Thymus (tissue), 11 donors: Measurements from ENCODE around the gene KBTBD7. TPM values are rescaled to one million over a fixed set of nuclear protein-coding genes. Genes with fewer than 3 reads are reported as not detected.

Experiments
- DNase-seq, 9 donors: peaks; one replicate each; pipeline ENCODE4 v3.0.0-alpha.2; 2013; ENCODE audit warnings: low spot score in 9 of 9, low read depth in 6 of 9, missing footprints in 1 of 9
- H3K27ac ChIP-seq, 2 donors: one replicate each; pipeline ENCODE4 v1.5.1; 2013; ENCODE audit warnings: control low read depth in 1 of 2, low read depth in 1 of 2, low read length in 1 of 2, mild to moderate bottlenecking in 1 of 2, moderate library complexity in 1 of 2
- H3K27me3 ChIP-seq, 2 donors: one replicate each; pipeline ENCODE4 v1.5.1; 2013; ENCODE audit warnings: low read length in 1 of 2; ENCODE audit not compliant: control insufficient read depth in 2 of 2, insufficient read depth in 1 of 2
- H3K36me3 ChIP-seq, 2 donors: one replicate each; pipeline ENCODE4 v1.5.1; 2013; ENCODE audit warnings: low read length in 1 of 2, mild to moderate bottlenecking in 1 of 2, moderate library complexity in 1 of 2; ENCODE audit not compliant: control insufficient read depth in 2 of 2, insufficient read depth in 2 of 2
- H3K4me1 ChIP-seq, 2 donors: one replicate each; pipeline ENCODE4 v1.5.1; 2013; ENCODE audit warnings: low read length in 2 of 2; ENCODE audit not compliant: control insufficient read depth in 2 of 2, insufficient read depth in 2 of 2
- H3K4me3 ChIP-seq, 2 donors: one replicate each; pipeline ENCODE4 v1.5.1; 2013; ENCODE audit warnings: low read length in 2 of 2, control low read depth in 1 of 2, mild to moderate bottlenecking in 1 of 2
- H3K9me3 ChIP-seq, 2 donors: one replicate each; pipeline ENCODE4 v1.5.1; 2013; ENCODE audit warnings: low read length in 1 of 2, mild to moderate bottlenecking in 1 of 2; ENCODE audit not compliant: control insufficient read depth in 2 of 2, insufficient read depth in 1 of 2
- WGBS: extraction: QIAGEN DNeasy Blood & Tissue Kit; methylation state at CpG from one replicate; pipeline ENCODE4 v1.1.7; 2013; 5-methylcytosine and 5-hydroxymethylcytosine counted together
- polyA plus RNA-seq: library from polyadenylated mRNA; stranded (reverse); fragments of 200-250 nt; gene quantifications from one replicate; pipeline ENCODE4 v1.2.3, GENCODE V29; 2013
- total RNA-seq: library from RNA; stranded (reverse); fragments of 120-200 nt; gene quantifications from one replicate; pipeline ENCODE4 v1.2.4, GENCODE V29; 2013
- donor health status: healthy.

The KBTBD7 gene
- total and polyA plus RNA-seq, 2 donors: 5.8 to 6.9 TPM

GRCh38 chr13:41229356-41229755 lies 35.0 kb upstream of the KBTBD7 start:
- H3K4me1 ChIP-seq: no peaks in the 10 kb centered on the region
- no peak overlapping the region for H3K27ac ChIP-seq
- H3K27me3 ChIP-seq: no peaks in the 10 kb centered on the region
- H3K36me3 ChIP-seq: peaks cover 16% of the 10 kb centered on the region in 2 donors
- no peak for DNase-seq
- no peak overlapping the region for H3K4me3 ChIP-seq
- H3K9me3 ChIP-seq: no peaks in the 10 kb centered on the region

- no peaks in the 10 kb centered on the region for H3K9me3 ChIP-seq
- peaks cover 8 to 16% of the 10 kb centered on the region in 2 donors for H3K36me3 ChIP-seq
- 97% methylated on average over 7 of the region's 7 CpGs for WGBS
- no peaks in the 10 kb centered on the region for H3K4me1 ChIP-seq
- H3K27me3 ChIP-seq: no peaks in the 10 kb centered on the region
- DNase-seq: no peak
- no peak overlapping the region for H3K27ac ChIP-seq
- no peak overlapping the region for H3K4me3 ChIP-seq
Observed at GRCh38 chr13:41224113-41225110, 30.0 kb upstream of the KBTBD7 start.

GRCh38 chr13:41222259-41222852 lies 28.0 kb upstream of the KBTBD7 start:
- Histone ChIP-seq H3K27me3 (no peaks in the 10 kb centered on the region), H3K4me3 (no peak overlapping the region), H3K4me1 (no peaks in the 10 kb centered on the region), H3K36me3 (peaks cover 5 to 16% of the 10 kb centered on the region in 2 donors), H3K9me3 (no peaks in the 10 kb centered on the region), H3K27ac (no peak overlapping the region)
- 79% methylated on average over 6 of the region's 6 CpGs for WGBS
- DNase-seq: peak; percentile 13 to 75 (median 45)

- no peaks in the 10 kb centered on the region for H3K27me3 ChIP-seq
- no peaks in the 10 kb centered on the region for H3K4me1 ChIP-seq
- DNase-seq: no peak
- H3K27ac ChIP-seq: no peak overlapping the region
- peaks cover 0 to 15% of the 10 kb centered on the region in 2 donors for H3K36me3 ChIP-seq
- no peaks in the 10 kb centered on the region for H3K9me3 ChIP-seq
- 95% methylated on average over 3 of the region's 3 CpGs for WGBS
- H3K4me3 ChIP-seq: no peak overlapping the region
Observed at GRCh38 chr13:41220401-41220800, 26.0 kb upstream of the KBTBD7 start.

- H3K4me3 ChIP-seq: no peak overlapping the region
- H3K27ac ChIP-seq: no peak overlapping the region
- no peaks in the 10 kb centered on the region for H3K9me3 ChIP-seq
- no peaks in the 10 kb centered on the region for H3K4me1 ChIP-seq
- no peaks in the 10 kb centered on the region for H3K27me3 ChIP-seq
- no peak for DNase-seq
- no peaks in the 10 kb centered on the region for H3K36me3 ChIP-seq
Observed at GRCh38 chr13:41216160-41216559, 21.8 kb upstream of the KBTBD7 start.

GRCh38 chr13:41213919-41214318 lies 19.6 kb upstream of the KBTBD7 start:
- DNase-seq: no peak
- Histone ChIP-seq H3K36me3 (no peaks in the 10 kb centered on the region), H3K27ac (no peak overlapping the region), H3K4me1 (no peaks in the 10 kb centered on the region), H3K9me3 (peaks cover 0 to 5% of the 10 kb centered on the region in 2 donors), H3K4me3 (no peak overlapping the region), H3K27me3 (no peaks in the 10 kb centered on the region)
- WGBS: 98% methylated on average over 3 of the region's 3 CpGs

GRCh38 chr13:41213316-41213715 lies 18.9 kb upstream of the KBTBD7 start:
- WGBS: over 99% methylated on average over 3 of the region's 3 CpGs
- Histone ChIP-seq H3K4me3 (no peak overlapping the region), H3K36me3 (no peaks in the 10 kb centered on the region), H3K27me3 (no peaks in the 10 kb centered on the region), H3K9me3 (peaks cover 0 to 5% of the 10 kb centered on the region in 2 donors), H3K27ac (no peak overlapping the region), H3K4me1 (no peaks in the 10 kb centered on the region)
- DNase-seq: no peak

GRCh38 chr13:41212881-41213280 lies 18.5 kb upstream of the KBTBD7 start:
- H3K36me3 ChIP-seq: no peaks in the 10 kb centered on the region
- H3K4me1 ChIP-seq: no peaks in the 10 kb centered on the region
- no peak overlapping the region for H3K27ac ChIP-seq
- H3K4me3 ChIP-seq: no peak overlapping the region
- H3K27me3 ChIP-seq: no peaks in the 10 kb centered on the region
- DNase-seq: no peak
- peaks cover 0 to 5% of the 10 kb centered on the region in 2 donors for H3K9me3 ChIP-seq

- no peak overlapping the region for H3K4me3 ChIP-seq
- DNase-seq: no peak
- H3K27me3 ChIP-seq: no peaks in the 10 kb centered on the region
- 100% methylated on average over 2 of the region's 2 CpGs for WGBS
- H3K4me1 ChIP-seq: no peaks in the 10 kb centered on the region
- peaks cover 0 to 5% of the 10 kb centered on the region in 2 donors for H3K9me3 ChIP-seq
- no peak overlapping the region for H3K27ac ChIP-seq
- no peaks in the 10 kb centered on the region for H3K36me3 ChIP-seq
Observed at GRCh38 chr13:41211062-41211461, 16.7 kb upstream of the KBTBD7 start.
